Prostate gland (tissue), 2 donors: ENCODE results near the gene KRT77.

Source experiments
- POLR2A ChIP-seq: fragments of 450-650 bp; IDR thresholded peaks from one replicate; pipeline ENCODE4 v1.6.1; 2016; ENCODE audit warnings: antibody characterized with exemption, mild to moderate bottlenecking
- POLR2AphosphoS5 ChIP-seq: sonication (generic); formaldehyde crosslinking; IDR thresholded peaks from one replicate; pipeline ENCODE4 v1.6.1; 2017; ENCODE audit warnings: antibody characterized with exemption
- TF ChIP-seq, protein P1 (sequence below), 4 experiments: fragments of 200-600 bp in 2 of 4; fragments of 450-650 bp in 2 of 4; sonication (generic) in 2 of 4; IDR thresholded peaks; 1 replicate in 3 of 4; 2 replicates in 1 of 4; pipeline ENCODE4 v1.5.1; 2016 to 2019; ENCODE audit warnings: antibody characterized with exemption in 4 of 4, mild to moderate bottlenecking in 2 of 4, moderate library complexity in 2 of 4

DNA sequence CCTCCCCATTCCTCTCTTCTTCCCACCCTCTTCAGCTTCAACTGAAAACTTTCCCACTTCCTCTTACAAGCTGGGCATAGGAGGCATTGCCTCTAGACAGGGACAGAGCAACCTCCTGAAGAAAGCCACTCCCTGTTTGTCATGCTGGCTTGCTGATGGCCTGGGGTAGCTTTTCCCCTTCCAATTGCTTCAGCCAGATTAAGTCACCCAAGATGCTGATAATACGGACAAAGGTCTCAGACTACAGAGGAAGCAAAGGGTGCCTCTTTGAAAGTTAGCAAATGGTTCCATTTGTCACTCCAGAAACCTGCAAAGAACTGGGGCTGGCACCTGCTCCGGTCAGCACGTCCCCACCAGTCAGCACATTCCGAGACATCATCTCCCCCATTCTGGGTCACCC lies 57.3 kb downstream of the KRT77 start:
- TF ChIP-seq, protein P1, sequence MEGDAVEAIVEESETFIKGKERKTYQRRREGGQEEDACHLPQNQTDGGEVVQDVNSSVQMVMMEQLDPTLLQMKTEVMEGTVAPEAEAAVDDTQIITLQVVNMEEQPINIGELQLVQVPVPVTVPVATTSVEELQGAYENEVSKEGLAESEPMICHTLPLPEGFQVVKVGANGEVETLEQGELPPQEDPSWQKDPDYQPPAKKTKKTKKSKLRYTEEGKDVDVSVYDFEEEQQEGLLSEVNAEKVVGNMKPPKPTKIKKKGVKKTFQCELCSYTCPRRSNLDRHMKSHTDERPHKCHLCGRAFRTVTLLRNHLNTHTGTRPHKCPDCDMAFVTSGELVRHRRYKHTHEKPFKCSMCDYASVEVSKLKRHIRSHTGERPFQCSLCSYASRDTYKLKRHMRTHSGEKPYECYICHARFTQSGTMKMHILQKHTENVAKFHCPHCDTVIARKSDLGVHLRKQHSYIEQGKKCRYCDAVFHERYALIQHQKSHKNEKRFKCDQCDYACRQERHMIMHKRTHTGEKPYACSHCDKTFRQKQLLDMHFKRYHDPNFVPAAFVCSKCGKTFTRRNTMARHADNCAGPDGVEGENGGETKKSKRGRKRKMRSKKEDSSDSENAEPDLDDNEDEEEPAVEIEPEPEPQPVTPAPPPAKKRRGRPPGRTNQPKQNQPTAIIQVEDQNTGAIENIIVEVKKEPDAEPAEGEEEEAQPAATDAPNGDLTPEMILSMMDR (IDR thresholded peaks at IDR 0.05), result no peak
- no peak for TF ChIP-seq POLR2A
- TF ChIP-seq POLR2AphosphoS5, result no peak
